NCI-H345 (cell line): Measurements from ENCODE around the gene CYP39A1.

Experiments
- DNase-seq: peaks from one replicate; lab custom pipeline; 2025; lab: John Stamatoyannopoulos, UW

Gene CYP39A1, protein sequence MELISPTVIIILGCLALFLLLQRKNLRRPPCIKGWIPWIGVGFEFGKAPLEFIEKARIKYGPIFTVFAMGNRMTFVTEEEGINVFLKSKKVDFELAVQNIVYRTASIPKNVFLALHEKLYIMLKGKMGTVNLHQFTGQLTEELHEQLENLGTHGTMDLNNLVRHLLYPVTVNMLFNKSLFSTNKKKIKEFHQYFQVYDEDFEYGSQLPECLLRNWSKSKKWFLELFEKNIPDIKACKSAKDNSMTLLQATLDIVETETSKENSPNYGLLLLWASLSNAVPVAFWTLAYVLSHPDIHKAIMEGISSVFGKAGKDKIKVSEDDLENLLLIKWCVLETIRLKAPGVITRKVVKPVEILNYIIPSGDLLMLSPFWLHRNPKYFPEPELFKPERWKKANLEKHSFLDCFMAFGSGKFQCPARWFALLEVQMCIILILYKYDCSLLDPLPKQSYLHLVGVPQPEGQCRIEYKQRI

DNA sequence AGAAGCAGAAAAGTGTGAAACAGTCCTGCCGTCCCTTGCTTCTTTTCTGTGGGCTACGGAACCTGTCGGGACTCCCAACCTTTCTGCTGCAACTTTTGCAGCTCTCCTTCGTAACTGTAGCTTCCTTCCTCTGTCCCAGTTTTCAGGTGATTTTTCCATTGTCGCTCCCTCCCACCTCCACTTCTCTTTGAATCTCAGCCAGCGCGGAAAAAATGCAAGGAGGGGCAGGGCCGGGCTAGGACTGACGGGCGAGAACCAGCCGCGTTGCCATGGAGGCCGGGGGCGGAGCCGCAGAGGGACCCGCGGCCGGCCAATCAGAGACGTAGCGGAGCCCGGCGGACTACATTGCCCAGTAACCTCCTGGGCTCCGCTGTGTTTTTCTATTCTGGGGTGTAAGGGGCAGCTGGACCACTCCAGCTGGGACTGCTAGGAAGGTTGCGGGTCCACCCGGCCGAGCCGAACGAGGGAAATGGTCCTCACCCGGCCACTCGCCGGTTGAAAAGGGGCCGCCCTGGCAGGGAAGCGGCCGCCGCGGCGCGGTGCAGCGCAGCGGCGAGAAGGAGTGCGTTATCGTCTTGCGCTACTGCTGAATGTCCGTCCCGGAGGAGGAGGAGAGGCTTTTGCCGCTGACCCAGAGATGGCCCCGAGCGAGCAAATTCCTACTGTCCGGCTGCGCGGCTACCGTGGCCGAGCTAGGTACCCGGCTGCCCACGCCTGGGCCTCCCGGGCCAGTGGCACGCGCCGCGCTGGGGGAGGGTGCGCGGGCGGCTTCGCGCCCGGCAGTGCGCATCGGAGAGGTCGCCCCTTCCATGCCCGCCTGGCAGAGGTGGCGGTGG is at the start of gene CYP39A1, which contains the start of gene SLC25A27:
Gene CYP39A1, minus strand, starts transcription at position 216 of the 836 bp plus-strand sequence. CDS start 236 bp downstream, outside the sequence.
Gene SLC25A27, plus strand, starts transcription at position 373 of the 836 bp plus-strand sequence. Its CDS starts 218 bp downstream, at position 591.
- DNase-seq = peak; percentile 96

DNA sequence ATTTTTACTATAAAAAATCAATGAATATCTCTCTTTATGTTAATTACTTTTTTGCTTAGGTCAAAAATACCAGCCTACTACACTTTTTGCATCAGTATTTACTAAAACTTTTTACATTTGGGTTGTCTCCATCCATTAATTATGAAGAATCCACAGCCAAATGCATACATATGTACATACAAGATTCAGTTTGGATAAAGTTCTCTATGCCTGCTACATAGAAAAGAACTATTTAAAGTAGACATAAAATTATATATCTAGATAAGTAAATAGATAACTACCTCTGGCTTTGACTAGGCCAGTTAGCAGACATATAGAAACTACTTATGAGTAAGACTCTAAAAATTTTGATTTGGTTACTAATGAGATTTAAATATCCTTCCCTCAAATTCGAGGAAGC is 47.4 kb upstream of the CYP39A1 start:
- DNase-seq = no peak

GRCh38 chr6:46690911-46691451 is 38.4 kb upstream of the CYP39A1 start:
- DNase-seq = no peak

- DNase-seq = no peak
Measured at GRCh38 chr6:46690141-46690755, 37.6 kb upstream of the CYP39A1 start.

GRCh38 chr6:46689657-46690056 is 37.0 kb upstream of the CYP39A1 start:
- DNase-seq = no peak

- no peak for DNase-seq
Measured at GRCh38 chr6:46688966-46689335, 36.3 kb upstream of the CYP39A1 start.

DNA sequence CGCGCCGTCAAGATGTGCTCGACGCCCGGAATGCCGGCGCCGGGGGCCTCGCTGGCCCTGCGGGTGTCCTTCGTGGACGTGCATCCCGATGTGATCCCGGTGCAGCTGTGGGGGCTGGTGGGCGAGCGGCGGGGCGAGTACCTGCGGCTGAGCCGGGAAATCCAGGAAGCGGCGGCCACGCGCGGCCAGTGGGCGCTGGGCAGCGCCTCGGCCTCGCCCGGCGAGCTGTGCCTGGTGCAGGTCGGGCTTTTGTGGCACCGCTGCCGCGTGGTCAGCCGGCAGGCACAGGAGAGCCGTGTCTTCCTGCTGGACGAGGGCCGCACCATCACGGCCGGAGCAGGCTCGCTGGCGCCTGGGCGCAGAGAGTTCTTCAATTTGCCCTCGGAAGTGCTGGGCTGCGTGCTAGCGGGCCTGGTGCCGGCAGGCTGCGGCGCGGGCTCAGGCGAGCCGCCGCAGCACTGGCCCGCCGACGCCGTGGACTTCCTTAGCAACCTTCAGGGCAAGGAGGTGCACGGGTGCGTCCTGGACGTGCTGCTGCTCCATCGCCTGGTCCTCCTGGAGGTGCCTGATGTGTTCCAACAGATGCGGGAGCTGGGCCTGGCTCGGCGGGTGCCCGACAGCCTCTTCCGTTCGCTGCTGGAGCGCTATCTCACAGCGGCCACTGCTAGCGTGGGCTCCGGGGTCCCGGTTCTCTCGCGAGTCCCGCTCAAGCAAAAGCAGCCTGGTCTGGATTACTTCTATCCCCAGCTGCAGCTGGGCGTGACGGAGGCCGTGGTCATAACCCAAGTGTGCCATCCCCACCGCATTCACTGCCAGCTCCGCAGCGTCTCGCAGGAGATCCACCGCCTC is 35.7 kb upstream of the CYP39A1 start:
- no peak for DNase-seq

- no peak for DNase-seq
Measured at GRCh38 chr6:46687619-46688097, 35.0 kb upstream of the CYP39A1 start, which contains the start of gene TDRD6. TDRD6 (plus strand) TSS chr6:46687885; CDS start chr6:46688129, 244 bp downstream.

GRCh38 chr6:46684771-46685170 is 32.2 kb upstream of the CYP39A1 start:
- DNase-seq = no peak

GRCh38 chr6:46677314-46677654 is 24.7 kb upstream of the CYP39A1 start:
- DNase-seq = no peak

DNA sequence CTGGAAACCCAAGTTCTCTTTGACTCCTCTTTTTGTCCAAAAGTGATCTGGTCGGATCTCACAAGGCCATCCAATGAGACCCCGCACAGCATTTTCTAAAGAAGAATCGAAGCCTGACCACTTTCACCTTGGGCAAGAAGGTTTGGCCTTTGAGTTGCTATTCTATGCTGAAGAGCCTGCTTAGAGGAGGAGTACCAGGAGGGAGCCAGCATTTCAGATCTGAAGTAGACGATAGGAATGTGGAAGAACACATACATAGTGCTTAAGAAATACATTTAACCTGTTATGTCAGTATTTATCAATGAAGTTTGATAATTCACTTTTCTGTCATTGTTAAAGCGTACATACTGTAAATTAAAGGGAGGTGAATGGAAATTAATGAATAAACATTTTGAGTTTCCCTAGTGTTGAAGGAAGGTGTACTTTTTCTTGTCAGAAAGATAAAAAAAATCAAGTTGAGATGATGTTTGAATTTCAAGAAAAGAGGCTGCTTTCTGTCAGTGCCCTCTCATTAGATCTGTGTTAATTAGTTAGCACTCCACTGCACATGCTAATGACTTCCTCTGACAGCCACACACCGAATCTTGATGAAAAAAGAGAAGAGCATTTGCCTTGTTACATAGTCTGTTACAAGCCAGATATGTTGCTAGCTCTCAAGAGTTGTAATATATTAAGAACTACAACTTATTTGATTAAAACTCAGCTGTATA is 24.1 kb upstream of the CYP39A1 start:
- DNase-seq = no peak

GRCh38 chr6:46674410-46674809 is 21.8 kb upstream of the CYP39A1 start:
- DNase-seq = no peak

DNA sequence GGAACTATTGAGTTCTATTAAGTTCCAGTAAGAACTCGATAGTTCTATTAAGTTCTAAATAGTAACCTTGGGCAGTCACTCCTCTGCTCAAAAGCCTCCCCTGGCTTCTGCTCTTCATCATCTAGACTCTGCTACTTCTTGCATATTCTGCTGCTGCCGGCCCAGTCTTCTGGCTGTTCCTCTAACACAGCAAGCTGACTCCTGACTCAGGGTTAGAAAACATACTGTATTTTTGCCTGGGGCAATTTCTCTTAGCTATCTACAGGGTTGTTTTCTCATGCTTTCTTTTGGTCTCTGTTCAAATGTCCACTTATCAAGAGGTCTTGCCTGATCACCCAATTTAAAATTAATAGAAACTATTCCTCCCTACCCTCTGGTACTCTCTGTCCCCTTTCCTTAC is 14.8 kb upstream of the CYP39A1 start:
- no peak for DNase-seq

DNA sequence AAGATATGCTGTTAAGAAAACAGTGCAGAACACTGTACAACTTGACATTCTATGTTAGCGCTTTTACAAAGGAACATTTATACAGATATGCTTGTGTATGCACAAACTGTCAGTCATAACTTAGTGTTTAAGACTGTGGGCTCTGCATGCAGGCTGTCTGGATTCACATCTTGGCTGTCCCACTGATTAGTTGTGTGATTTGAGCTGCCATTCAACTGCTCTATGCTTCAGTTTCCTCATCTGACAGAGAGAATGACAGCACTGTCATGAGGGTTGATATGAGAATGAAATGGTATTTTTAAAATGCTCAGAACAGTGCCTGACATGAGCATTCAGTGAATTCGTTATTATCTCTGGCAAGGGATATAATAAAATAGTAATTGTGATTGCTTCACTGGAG is 8.9 kb upstream of the CYP39A1 start:
- no peak for DNase-seq

DNA sequence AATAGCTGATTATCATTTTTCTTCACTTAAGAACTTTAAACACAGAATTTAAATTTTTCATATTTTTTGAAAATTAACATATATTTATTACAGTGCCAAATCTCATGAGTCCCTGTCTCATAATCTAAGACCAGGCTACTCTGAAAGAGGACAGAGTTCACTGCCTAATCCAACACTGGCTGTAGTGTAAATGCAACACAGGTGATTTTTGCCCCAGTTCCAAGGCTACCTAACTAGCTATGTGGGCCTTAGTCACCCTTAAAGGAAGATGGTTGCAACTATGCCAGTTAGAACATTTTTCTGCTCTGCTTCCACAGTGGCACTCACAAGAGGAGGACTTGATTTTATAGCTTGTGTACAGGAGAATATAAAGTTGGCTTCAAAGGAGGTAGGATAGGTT is 5.0 kb upstream of the CYP39A1 start:
- no peak for DNase-seq

DNA sequence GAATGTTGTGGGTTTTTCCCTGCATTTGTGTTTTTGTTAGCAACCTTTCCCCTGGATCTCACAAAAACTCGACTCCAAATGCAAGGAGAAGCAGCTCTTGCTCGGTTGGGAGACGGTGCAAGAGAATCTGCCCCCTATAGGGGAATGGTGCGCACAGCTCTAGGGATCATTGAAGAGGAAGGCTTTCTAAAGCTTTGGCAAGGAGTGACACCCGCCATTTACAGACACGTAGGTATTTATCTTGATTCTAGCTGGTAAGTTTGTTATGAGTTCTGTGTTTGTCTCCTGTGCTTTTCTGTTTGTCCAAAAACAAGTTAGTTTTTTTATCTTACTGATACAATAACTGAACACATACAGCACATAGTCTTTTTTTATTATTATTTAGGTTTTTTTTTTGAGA is 3.2 kb upstream of the CYP39A1 start:
- DNase-seq = no peak

- no peak for DNase-seq
Measured at GRCh38 chr6:46653439-46654195, 999 bp upstream of the CYP39A1 start.

DNA sequence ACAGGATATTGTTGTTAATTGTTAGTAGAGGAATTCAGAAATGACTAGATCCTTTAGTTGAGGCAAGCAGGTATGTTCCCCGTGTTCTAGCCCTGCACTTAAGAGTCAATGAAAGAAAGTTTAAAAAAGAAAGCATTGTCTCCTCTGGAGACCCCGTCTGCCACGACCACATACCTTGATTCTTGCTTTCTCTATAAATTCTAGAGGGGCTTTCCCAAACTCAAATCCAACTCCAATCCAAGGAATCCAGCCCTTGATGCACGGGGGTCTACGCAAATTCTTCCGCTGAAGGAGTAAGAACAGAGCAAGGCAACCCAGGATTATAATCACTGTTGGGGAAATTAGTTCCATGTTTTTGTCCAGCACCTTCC is 401 bp downstream of the CYP39A1 start:
- no peak for DNase-seq

DNA sequence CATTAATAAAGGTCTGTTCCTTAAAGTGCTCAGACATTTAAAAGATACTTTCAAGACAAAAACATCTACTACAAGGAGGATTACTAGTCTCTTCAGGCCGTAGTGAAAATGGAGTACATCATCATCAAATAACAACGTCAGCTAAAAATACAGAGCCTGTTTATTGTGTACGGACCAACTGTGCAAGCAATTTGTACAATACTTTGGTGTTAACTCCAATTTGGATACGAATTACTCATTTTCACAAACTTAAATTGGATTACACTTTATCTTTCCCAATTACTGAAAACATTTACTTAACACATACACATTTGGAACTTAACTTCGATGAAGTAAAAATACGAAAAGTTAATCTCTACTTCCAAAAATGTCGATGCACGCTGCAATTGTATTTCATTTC is 802 bp downstream of the CYP39A1 start:
- no peak for DNase-seq

GRCh38 chr6:46651006-46651405 is 1.6 kb downstream of the CYP39A1 start:
- DNase-seq = no peak
